Kidney (tissue), 14 donors: ENCODE measurements around the gene CD36. TPM values are rescaled to one million over a fixed set of nuclear protein-coding genes. Genes with fewer than 3 reads are reported as not detected.

Experiments
- DNase-seq, 5 donors: peaks; one replicate each; pipeline ENCODE4 v3.0.0-alpha.2; 2013 to 2020
- FAIRE-seq: peaks from 2 replicates; lab custom pipeline; 2012; peaks lifted over from hg19 to GRCh38; lab: Jason Lieb, UNC
- H3K27ac ChIP-seq, 2 donors: one replicate each; pipeline ENCODE4 v1.7.0; 2013; ENCODE audit warnings: low read depth in 2 of 2, low read length in 2 of 2, inconsistent platforms in 1 of 2
- H3K27me3 ChIP-seq: one replicate; pipeline ENCODE4 v1.7.1; 2013; ENCODE audit warnings: low read length, inconsistent platforms; ENCODE audit not compliant: control insufficient read depth, insufficient read depth
- H3K36me3 ChIP-seq, 3 donors: one replicate each; pipeline versions ENCODE4 v1.7.0 to v1.7.1; 2013; ENCODE audit warnings: low read length in 3 of 3, control low read depth in 1 of 3, inconsistent platforms in 1 of 3; ENCODE audit not compliant: insufficient read depth in 3 of 3, control insufficient read depth in 2 of 3
- H3K4me1 ChIP-seq, 3 donors: one replicate each; pipeline versions ENCODE4 v1.7.0 to v1.7.1; 2013; ENCODE audit warnings: low read length in 3 of 3, inconsistent platforms in 1 of 3, low read depth in 1 of 3; ENCODE audit not compliant: control insufficient read depth in 2 of 3, insufficient read depth in 2 of 3
- H3K4me3 ChIP-seq, 3 donors: one replicate each; pipeline versions ENCODE4 v1.7.0 to v1.8.1; 2013; ENCODE audit warnings: low read length in 3 of 3, control low read depth in 1 of 3, inconsistent platforms in 1 of 3
- H3K9ac ChIP-seq, 3 donors: one replicate each; pipeline versions ENCODE4 v1.7.0 to v1.7.1; 2013; ENCODE audit warnings: low read length in 3 of 3, control low read depth in 1 of 3, inconsistent platforms in 1 of 3
- H3K9me3 ChIP-seq, 3 donors: one replicate each; pipeline versions ENCODE4 v1.7.0 to v1.7.1; 2013; ENCODE audit warnings: low read length in 3 of 3, control low read depth in 1 of 3, inconsistent platforms in 1 of 3; ENCODE audit not compliant: control insufficient read depth in 2 of 3, insufficient read depth in 1 of 3
- CTCF ChIP-seq: IDR thresholded peaks from 3 replicates; pipeline ENCODE4 v1.5.1; 2012; ENCODE audit warnings: mild to moderate bottlenecking, moderate library complexity, borderline replicate concordance; ENCODE audit not compliant: insufficient read depth; ENCODE audit errors: extremely low read depth
- intact Hi-C: fragments of 100-400 bp; cut with DNase I; formaldehyde crosslinking; loops from one replicate; pipeline ENCODE4 v1.11.1; 2022
- polyA plus RNA-seq: library from polyadenylated mRNA; stranded (reverse); fragments of 350-450 nt; fragmentation: Illumina TruSeq; extraction: RNeasy Lipid Tissue Mini Kit (QIAGEN cat#74804); gene quantifications from one replicate; pipeline ENCODE4 v1.2.3, GENCODE V29; 2014; ENCODE audit warnings: low read depth, low replicate concordance; ENCODE audit not compliant: insufficient read depth
- total RNA-seq: library from RNA; stranded (reverse); fragmentation: NEBNext Ultra II Directional; extraction: Animal tissue kit (Norgen Biotek cat#: 25700); gene quantifications from one replicate; pipeline ENCODE4 v1.2.1, GENCODE V29; 2021
- donor health status: control.
- donor health status: control.
- donor health status: control.
- donor health status: control.
- donor health status: control.
- donor health status: DM: yes; HTN: yes; CAD: no.
- donor health status: Normal renal cell carcinoma (clear cell type).

CD36 gene
- total and polyA plus RNA-seq, 2 donors from 2014 or later, result 6.7 to 10.0 TPM

GRCh38 chr7:80671744-80672143 lies 33.3 kb downstream of the CD36 start:
- Histone ChIP-seq H3K36me3 (no peaks in the 10 kb centered on the region), H3K27me3 (no peaks in the 10 kb centered on the region), H3K9ac (no peak overlapping the region), H3K9me3 (no peaks in the 10 kb centered on the region), H3K4me1 (no peaks in the 10 kb centered on the region), H3K4me3 (no peak overlapping the region), H3K27ac (no peak overlapping the region)
- DNase-seq (no peak), FAIRE-seq (no peak)
- TF ChIP-seq CTCF, result no peak
- intact Hi-C loops, result no loop called here

- FAIRE-seq (no peak), DNase-seq (no peak)
- Histone ChIP-seq H3K27ac (no peak overlapping the region), H3K9ac (no peak overlapping the region), H3K36me3 (no peaks in the 10 kb centered on the region), H3K27me3 (no peaks in the 10 kb centered on the region), H3K4me3 (no peak overlapping the region), H3K4me1 (no peaks in the 10 kb centered on the region), H3K9me3 (no peaks in the 10 kb centered on the region)
- intact Hi-C loops, result no loop called here
- no peak for TF ChIP-seq CTCF
Observed at GRCh38 chr7:80675090-80675489, 36.6 kb downstream of the CD36 start.

GRCh38 chr7:80676404-80676803 lies 38.0 kb downstream of the CD36 start:
- no peaks in the 10 kb centered on the region for H3K36me3 ChIP-seq
- no peaks in the 10 kb centered on the region for H3K4me1 ChIP-seq
- intact Hi-C loops, result no loop called here
- no peaks in the 10 kb centered on the region for H3K9me3 ChIP-seq
- H3K27me3 ChIP-seq, result no peaks in the 10 kb centered on the region
- H3K4me3 ChIP-seq, result no peak overlapping the region
- TF ChIP-seq CTCF, result no peak
- DNase-seq, result no peak
- FAIRE-seq, result no peak
- H3K9ac ChIP-seq, result no peak overlapping the region
- no peak overlapping the region for H3K27ac ChIP-seq

GRCh38 chr7:80677629-80678028 lies 39.2 kb downstream of the CD36 start:
- H3K27me3 ChIP-seq, result no peaks in the 10 kb centered on the region
- H3K36me3 ChIP-seq, result no peaks in the 10 kb centered on the region
- TF ChIP-seq CTCF, result no peak
- intact Hi-C loops, result no loop called here
- no peaks in the 10 kb centered on the region for H3K4me1 ChIP-seq
- no peaks in the 10 kb centered on the region for H3K9me3 ChIP-seq
- no peak for FAIRE-seq
- H3K9ac ChIP-seq, result no peak overlapping the region
- no peak overlapping the region for H3K4me3 ChIP-seq
- H3K27ac ChIP-seq, result no peak overlapping the region
- DNase-seq, result no peak
